GM23338 (cell line): ENCODE data around the gene OMG. TPM values are rescaled to one million over a fixed set of nuclear protein-coding genes. Genes with fewer than 3 reads are reported as not detected.

Source experiments
- ATAC-seq: fragments of 200-7000 bp; cut with Tn5 transposase; 3 replicates; pipeline ENCODE4 v1.9.1; 2020
- DNase-seq: peaks from one replicate; pipeline ENCODE4 v3.0.0-alpha.2; 2015; ENCODE audit warnings: low spot score
- H2AFZ ChIP-seq: fragments of 200-600 bp; sonication (generic); 2 replicates; pipeline ENCODE4 v1.8.0; 2016; ENCODE audit warnings: antibody characterized with exemption, mild to moderate bottlenecking, moderate library complexity
- H3F3A ChIP-seq: fragments of 200-600 bp; sonication (generic); replicated peaks from 2 replicates; pipeline ENCODE4 v1.8.0; 2017; ENCODE audit warnings: antibody characterized with exemption, mixed run types, low read depth
- H3K27ac ChIP-seq: fragments of 200-600 bp; sonication (generic); 2 replicates; pipeline ENCODE4 v1.6.1; 2016; ENCODE audit warnings: low read depth
- H3K27me3 ChIP-seq: fragments of 200-600 bp; sonication (generic); 2 replicates; pipeline ENCODE4 v1.8.0; 2016; ENCODE audit warnings: mild to moderate bottlenecking, mixed run types, moderate library complexity; ENCODE audit not compliant: insufficient read depth
- H3K36me3 ChIP-seq: fragments of 200-600 bp; sonication (generic); 2 replicates; pipeline ENCODE4 v1.8.0; 2016; ENCODE audit warnings: mild to moderate bottlenecking; ENCODE audit not compliant: insufficient read depth
- H3K4me1 ChIP-seq: fragments of 200-600 bp; sonication (generic); 2 replicates; pipeline ENCODE4 v1.8.0; 2016; ENCODE audit warnings: mild to moderate bottlenecking, moderate library complexity; ENCODE audit not compliant: insufficient read depth
- H3K4me2 ChIP-seq: fragments of 200-600 bp; sonication (generic); 2 replicates; pipeline ENCODE4 v1.7.1; 2017; ENCODE audit warnings: mixed run types
- H3K4me3 ChIP-seq: fragments of 200-600 bp; sonication (generic); 2 replicates; pipeline ENCODE4 v1.6.1; 2016; ENCODE audit warnings: mixed run types
- H3K79me2 ChIP-seq: fragments of 200-600 bp; sonication (generic); replicated peaks from 2 replicates; pipeline ENCODE4 v1.8.0; 2017; ENCODE audit warnings: mild to moderate bottlenecking; ENCODE audit not compliant: insufficient read depth
- H3K9me2 ChIP-seq: fragments of 200-600 bp; sonication (generic); 2 replicates; pipeline ENCODE4 v1.8.0; 2017; ENCODE audit not compliant: insufficient read depth
- H4K20me1 ChIP-seq: fragments of 200-600 bp; sonication (generic); replicated peaks from 2 replicates; pipeline ENCODE4 v1.8.0; 2017; ENCODE audit warnings: mild to moderate bottlenecking; ENCODE audit not compliant: insufficient read depth
- H3K27ac Mint-ChIP-seq: 2 replicates; pipeline ENCODE4 v1.8.0; 2020; ENCODE audit warnings: inconsistent platforms, mild to moderate bottlenecking, moderate library complexity, mixed read lengths
- H3K27me3 Mint-ChIP-seq: 3 replicates; pipeline ENCODE4 v1.8.0; 2022; ENCODE audit warnings: low read depth, mild to moderate bottlenecking, moderate library complexity, mixed read lengths, inconsistent platforms; ENCODE audit not compliant: insufficient read depth, poor library complexity
- H3K36me3 Mint-ChIP-seq: 3 replicates; pipeline ENCODE4 v1.8.0; 2021; ENCODE audit warnings: low read depth, mild to moderate bottlenecking, inconsistent platforms, moderate library complexity, mixed read lengths
- H3K4me1 Mint-ChIP-seq: 3 replicates; pipeline ENCODE4 v1.8.0; 2020; ENCODE audit warnings: mild to moderate bottlenecking, inconsistent platforms, mixed read lengths
- H3K4me3 Mint-ChIP-seq: 3 replicates; pipeline ENCODE4 v1.8.0; 2021; ENCODE audit warnings: moderate library complexity, mild to moderate bottlenecking, inconsistent platforms, mixed read lengths
- H3K9me3 Mint-ChIP-seq: 3 replicates; pipeline ENCODE4 v1.8.0; 2020; ENCODE audit warnings: moderate library complexity, mild to moderate bottlenecking, inconsistent platforms, mixed read lengths
- ETS1 ChIP-seq: IDR thresholded peaks from 2 replicates; pipeline ENCODE4 v1.6.1; 2016; ENCODE audit warnings: antibody characterized with exemption
- EZH2phosphoT487 ChIP-seq: fragments of 200-600 bp; sonication (generic); IDR thresholded peaks from one replicate; pipeline ENCODE4 v1.8.1; 2018; ENCODE audit warnings: antibody characterized with exemption; ENCODE audit not compliant: unreplicated experiment
- JUNB ChIP-seq: IDR thresholded peaks from one replicate; pipeline ENCODE4 v1.6.1; 2016; ENCODE audit warnings: antibody characterized with exemption; ENCODE audit not compliant: unreplicated experiment
- POLR2AphosphoS5 ChIP-seq: IDR thresholded peaks from 2 replicates; pipeline ENCODE4 v1.6.1; 2016; ENCODE audit warnings: antibody characterized with exemption, low read depth
- REST ChIP-seq: IDR thresholded peaks from one replicate; pipeline ENCODE4 v1.6.1; 2018; ENCODE audit warnings: antibody characterized with exemption; ENCODE audit not compliant: unreplicated experiment
- ZNF114 ChIP-seq: fragments of 250-450 bp; sonication (Bioruptor Pico); IDR thresholded peaks from 2 replicates; pipeline ENCODE4 v1.5.0; 2020; ENCODE audit warnings: mild to moderate bottlenecking, moderate library complexity
- polyA plus RNA-seq: library from polyadenylated mRNA; unstranded; fragments of >200 nt; fragmentation: Nextera tagmentation; extraction: Ambion mirVana; gene quantifications from 2 replicates; pipeline ENCODE4 v1.2.1, GENCODE V29; 2016
- total RNA-seq: library from RNA; depleted of rRNA; stranded (reverse); fragments of >200 nt; shearing (Covaris generic); gene quantifications from 2 replicates; pipeline ENCODE4 v1.2.3, GENCODE V29; 2014

OMG gene
- total and polyA plus RNA-seq, 2 experiments from 2014 or later: 0.71 TPM; not detected in 1

GRCh38 chr17:31309556-31309955, 12.5 kb upstream of the OMG start:
- no peak for ATAC-seq

More at GRCh38 chr17:31309556-31309955, 12.5 kb upstream of the OMG start:
- Histone ChIP-seq H3K4me3 (no peak overlapping the region), H2AFZ (no peak overlapping the region), H3K9me2 (peaks cover 5% of the 10 kb centered on the region; the same call in 1 of the 2 replicates), H3K36me3 (no peaks in the 10 kb centered on the region), H3K27ac (no peak overlapping the region), H4K20me1 (no peaks in the 10 kb centered on the region; the same call in 1 of the 2 replicates), H3F3A (no peaks in the 10 kb centered on the region), H3K79me2 (no peaks in the 10 kb centered on the region), H3K27me3 (no peaks in the 10 kb centered on the region), H3K4me1 (peaks cover 5% of the 10 kb centered on the region; the same call in 1 of the 2 replicates), H3K4me2 (no peak overlapping the region)
- no peak for DNase-seq
- Mint-ChIP-seq H3K27me3 (no peaks in the 10 kb centered on the region), H3K27ac (no peak overlapping the region), H3K36me3 (no peaks in the 10 kb centered on the region), H3K4me1 (peaks cover 9% of the 10 kb centered on the region), H3K4me3 (no peak overlapping the region), H3K9me3 (no peaks in the 10 kb centered on the region)
- TF ChIP-seq EZH2phosphoT487: no peak
- TF ChIP-seq POLR2AphosphoS5: no peak
- no peak for TF ChIP-seq ETS1
- no peak for TF ChIP-seq JUNB
- no peak for TF ChIP-seq REST
- no peak for TF ChIP-seq ZNF114 (CRISPR knock-in tag)
